GM10847 (cell line): ENCODE data around the gene KMT5B.

Experiments
- POLR2A ChIP-seq: IDR thresholded peaks from 2 replicates; pipeline ENCODE4 v1.6.1; 2011; ENCODE audit not compliant: insufficient read length; ENCODE audit errors: extremely low read depth

Gene KMT5B

DNA sequence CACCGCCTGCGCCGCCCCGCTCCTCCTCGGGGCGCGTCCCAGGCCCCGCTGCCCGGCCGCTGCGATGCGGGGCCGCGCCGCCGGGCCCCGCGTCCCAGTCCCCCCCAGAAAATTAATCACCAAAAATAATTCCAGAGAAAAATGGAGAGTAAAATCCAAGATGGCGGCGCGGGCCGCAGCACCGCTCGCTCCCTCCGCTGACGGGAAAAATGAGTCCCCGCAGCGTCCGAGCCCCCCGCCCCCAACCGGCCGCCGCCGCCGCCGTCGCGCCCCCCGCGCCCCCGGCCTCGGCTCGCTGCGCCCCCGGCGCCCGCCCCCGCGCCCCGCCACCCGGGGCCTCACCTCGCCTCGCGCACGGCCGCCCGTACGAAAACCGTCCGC, at the start of gene KMT5B:
TSS of gene KMT5B (minus strand) at position 162 of the 381 bp plus-strand sequence. CDS start 23,220 bp downstream, outside the sequence.
- no peak for TF ChIP-seq POLR2A

DNA sequence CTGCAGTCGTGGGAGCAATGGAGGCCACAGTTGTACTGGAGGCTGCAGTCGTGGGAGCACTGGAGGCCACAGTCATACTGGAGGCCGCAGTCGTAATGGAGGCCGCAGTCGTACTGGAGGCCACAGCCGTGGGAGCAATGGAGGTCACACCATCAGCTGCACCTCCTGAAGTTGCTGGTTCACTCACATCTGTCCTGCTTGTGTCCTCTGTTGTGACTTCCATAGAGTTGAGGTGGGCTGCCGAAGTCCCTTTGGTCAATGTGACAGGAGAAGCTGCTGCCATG, 49.4 kb upstream of the KMT5B start:
- TF ChIP-seq POLR2A: no peak

DNA sequence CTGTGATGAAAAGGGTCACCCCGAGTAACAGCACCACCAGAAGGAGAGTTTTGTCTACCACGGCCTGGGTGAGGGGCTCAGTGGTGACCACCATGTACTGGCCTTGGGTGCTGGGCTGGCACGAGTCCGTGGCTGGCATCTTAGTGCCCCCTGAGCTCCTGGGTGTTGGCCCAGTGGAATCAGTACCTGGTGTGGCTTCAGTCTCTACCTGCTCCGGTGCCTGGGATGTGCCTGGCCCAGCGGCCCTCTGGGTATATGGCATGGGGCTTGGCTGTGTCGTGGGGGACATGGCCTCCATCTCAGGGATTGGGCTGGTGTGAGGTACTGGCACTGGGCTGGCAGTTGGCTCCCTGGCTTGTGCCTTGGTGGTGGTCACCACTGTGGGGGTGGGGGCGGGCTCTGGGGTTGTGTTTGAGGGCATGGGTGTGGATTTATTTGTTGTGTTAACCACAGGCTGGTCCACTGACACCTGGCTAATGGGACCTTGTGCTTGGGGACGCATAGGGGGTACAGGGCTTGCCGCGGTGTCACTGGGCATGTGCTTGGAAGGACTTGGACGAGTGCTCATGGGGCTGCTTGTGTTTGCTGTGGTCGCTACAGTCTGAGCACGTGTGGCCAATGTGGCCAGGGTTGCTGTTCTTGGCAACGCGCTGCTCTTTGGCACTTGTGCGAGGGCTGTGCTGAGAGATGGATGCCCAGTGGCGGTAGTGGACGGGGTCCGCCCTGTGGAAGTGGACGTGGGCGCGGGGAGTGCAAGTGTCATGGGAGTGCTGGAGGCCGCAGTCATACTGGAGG, 48.9 kb upstream of the KMT5B start:
- no peak for TF ChIP-seq POLR2A

DNA sequence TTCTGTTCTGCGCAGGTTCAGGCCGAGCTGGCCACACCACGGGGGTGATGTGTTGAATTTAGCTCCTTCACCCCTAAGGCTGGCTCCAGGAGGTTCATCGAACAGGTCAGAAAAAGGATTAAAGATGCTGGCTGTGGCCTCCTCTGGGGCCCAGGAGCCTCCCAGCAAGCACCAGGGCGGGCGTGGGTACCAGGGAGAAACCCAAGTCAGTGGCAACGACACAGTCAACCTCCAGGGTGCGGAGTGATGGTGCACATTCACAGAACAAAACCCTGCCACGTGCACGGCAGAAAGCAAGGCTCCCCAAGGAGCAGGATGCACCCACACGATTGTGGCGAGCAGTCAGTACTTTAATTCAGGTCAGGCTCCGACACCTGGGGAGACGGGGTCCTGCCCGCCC, 47.9 kb upstream of the KMT5B start:
- no peak for TF ChIP-seq POLR2A

DNA sequence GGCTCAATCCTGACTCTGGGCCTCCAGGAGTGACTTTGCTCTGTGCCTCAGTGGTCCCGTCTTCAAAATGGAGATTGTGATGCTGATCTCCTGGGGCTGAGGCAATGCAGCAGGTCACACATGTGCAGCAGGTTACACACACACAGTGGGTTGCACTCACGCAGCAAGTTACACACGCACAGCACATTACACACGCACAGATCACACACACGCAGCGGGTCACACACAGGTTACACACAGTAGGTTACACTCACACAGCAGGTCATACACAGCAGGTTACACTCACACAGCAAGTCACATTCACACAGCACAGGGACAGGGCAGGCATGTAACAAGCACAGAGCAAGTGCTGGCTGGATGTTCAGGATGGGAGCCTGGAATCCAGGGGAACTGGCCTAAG, 47.4 kb upstream of the KMT5B start:
- TF ChIP-seq POLR2A: no peak

DNA sequence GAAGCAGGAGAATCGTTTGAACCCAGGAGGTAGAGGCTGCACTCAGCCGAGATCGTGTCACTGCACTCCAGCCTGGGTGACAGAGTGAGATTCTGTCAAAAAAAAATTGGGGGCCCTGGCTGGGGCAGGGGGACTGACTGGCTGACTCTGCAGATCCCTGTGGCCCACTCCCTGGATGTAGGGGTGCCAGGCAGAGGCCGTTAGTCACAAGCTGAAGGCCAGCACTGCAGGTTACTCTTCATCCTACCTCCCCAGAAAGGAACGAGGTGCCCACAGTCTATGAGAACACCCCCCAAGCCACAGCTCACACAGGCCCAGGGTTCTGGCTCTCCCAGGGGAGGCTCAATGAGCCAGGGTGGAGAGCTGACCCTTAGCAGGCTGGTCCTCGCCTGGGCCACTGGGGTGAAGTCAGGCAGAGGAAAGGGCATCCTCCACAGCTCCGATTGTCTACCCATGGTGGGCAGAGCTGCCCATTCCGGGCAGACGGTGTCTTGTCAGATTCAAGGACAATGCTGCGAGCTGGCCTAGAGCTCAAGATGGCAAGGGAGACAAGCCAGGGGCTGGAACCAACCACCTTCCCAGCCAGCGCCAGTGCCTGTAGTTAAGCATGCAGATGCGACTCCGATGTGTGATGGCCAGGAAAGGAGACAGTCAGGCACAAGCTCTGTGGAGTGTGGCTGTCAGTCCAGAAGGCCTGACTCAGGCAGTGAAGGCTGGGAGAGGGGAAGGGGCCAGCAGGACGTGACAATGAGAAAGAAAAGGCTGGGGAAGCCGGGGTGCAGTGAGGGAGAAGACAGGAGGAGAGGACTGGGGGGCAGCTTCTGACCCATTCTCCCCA, 46.2 kb upstream of the KMT5B start:
- no peak for TF ChIP-seq POLR2A

DNA sequence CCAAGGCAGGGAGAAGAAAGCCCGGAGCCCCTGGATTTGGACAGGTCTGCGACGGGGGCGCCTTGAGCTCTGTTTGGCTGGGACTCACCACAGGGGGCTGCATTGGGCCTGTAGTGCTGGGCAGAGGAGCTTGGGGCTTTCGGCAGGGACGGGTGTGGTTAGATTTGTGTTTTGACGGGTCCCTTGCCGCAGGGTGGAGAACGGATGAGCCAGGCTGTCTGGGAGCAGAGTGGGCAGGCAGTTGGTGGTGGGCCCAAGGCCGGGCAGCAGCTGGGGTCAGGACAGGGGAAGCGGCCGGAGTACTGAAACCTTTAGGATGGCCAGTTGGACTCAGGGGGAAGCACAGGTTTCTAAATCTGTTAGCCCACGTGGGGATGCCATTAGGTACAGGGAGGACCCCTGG, 45.3 kb upstream of the KMT5B start:
- TF ChIP-seq POLR2A: no peak

DNA sequence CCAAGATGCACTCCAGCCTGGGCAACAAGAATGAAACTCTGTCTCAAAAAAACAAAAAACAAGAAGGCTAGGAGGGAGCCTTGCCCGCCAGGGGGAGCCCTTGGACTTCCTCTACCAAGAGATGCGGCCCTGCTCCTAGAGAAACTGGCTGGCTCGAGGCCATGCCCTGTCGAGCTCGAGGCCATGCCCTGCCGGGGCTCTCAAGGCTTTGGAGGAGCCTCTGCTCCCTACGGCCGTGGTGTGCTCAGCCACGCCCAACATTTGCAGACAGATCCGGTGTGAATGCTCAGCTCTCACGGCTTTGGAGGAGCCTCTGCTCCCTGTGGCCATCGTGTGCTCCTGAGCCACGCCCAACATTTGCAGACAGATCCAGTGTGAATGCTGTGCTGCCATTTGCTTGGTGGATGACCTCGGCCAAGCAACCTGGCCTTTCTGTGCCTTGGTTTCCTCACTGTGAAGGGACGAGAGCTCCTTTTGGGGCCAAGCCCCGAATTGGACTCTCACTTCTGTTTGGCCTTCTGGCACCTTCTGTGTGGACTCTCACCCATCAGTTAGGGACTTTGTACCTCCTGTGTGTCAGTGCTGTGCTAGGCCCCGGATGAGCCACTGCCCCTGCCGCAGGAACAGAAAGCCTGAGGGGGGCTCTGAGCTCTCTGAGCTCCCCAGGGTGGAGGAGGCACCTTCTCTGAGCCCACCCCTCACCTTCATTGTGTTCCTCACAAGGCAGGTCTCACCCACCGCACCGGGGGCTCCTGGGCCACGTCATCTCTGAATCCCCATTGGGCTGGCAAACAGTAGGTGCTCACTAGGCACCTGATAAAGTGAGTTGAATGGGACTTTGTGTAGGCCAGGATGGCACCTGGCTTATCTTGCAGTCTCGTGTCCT, 44.6 kb upstream of the KMT5B start:
- TF ChIP-seq POLR2A: no peak

DNA sequence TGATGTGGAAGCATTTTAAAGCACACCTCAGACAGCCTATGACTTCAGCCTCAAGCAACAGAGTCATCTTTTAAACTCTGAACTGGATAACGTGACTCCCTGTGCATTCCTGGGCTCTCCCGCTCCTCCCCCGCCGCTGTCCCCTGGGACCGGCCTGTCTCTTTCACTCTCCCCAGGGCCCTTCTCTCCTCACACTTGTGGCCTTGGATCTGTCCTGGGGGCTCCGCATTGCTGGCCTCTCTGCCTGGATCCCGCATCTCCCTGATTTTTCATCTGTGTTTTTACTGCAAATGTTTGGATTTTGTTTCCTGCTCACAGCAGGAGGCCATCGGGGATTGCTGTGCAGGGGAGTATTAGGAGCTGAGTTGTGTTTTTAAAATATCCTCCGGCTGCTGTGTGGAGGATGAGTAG, 43.2 kb upstream of the KMT5B start:
- TF ChIP-seq POLR2A: no peak

DNA sequence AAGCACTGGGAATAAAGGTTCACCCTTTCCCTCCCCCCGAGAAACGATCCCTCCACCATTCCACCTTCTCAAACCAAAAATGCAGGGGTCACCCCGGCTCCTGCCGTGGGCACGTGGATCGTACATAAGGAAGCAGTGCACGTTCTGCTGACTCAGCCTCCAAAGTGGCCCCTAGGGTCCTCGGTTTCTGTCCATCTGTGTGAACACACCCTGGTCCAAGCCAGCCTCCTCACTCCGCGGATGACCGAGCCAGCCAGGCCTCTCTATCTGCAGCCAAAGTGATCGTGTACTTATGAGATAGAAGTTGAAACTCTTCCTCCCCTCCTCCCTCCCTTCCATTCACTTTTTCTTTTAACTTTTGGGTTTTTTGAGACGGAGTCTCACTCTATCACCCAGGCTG, 42.4 kb upstream of the KMT5B start:
- no peak for TF ChIP-seq POLR2A

DNA sequence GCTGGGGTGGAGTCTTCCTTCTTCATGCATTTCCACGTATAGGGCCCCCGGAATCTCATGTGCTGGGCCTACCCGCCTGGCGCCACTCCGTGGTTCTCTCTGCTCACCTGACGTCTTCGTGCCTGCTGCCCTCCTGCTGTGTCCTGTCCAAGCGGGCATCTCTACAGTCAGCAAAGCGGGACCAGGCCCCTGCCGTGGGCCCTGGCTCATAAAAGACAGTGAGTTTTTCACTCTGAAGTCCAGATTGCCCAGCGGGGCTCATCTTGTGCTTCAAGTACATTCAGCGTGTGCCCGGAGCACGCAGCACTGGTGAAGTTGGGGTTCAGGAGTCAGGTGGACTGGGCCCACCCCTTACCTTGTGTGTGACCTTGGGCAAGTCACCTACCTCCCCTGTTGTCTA, 41.3 kb upstream of the KMT5B start:
- TF ChIP-seq POLR2A: no peak

DNA sequence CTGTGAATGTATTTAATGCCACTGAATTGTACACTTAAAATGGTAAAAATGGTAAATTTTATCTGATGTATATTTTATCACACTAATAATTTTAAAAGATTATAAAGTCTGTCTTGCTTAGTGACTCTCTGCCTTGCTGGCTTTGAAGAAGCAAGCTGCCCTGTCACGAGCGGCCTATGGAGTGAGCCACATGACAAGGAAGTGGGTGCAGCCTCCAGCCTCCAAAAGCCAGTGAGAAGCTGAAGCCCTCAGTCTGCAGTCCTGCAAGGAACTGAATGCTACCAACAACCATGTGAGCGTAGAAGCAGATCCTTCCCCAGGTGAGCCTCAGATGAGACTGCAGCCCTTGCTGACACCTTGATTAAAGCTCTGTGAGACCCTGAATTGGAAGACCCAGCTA, 38.7 kb upstream of the KMT5B start:
- TF ChIP-seq POLR2A: no peak

DNA sequence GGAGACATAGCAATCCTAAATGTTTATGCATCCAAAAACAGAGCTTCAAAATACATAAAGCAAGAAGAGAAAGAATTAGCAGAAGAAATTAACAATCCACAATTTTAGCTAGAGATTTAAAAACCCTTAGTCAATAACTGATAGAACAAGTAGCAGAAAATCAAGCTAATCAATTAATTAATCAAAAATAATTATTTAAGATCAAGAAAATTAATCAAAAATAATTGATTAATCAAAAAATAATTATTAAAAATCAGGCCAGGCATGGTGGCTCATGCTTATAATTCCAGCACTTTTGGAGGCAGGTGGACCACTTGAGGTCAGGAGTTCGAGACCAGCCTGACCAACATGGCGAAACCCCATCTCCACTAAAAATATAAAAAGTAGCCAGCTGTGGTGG, 29.5 kb upstream of the KMT5B start:
- no peak for TF ChIP-seq POLR2A

DNA sequence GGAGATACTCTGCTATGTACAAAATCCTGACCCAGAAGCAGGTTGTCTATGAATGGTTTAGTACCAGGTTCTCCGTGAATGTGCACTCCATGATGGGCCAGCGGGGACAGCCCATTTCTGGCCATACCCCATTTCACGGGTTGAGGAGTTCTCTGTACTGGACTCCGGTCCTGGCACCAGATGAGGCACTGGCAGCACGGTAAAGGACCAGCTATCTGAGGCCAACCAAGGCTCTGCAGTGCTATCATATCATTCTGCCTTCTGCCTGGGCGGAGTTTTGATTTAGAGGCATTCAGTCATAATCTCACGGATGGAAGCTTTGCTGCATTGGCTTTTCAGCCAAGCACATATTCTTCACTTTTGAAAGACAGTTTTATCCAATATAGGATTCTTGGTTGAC, 18.5 kb upstream of the KMT5B start:
- no peak for TF ChIP-seq POLR2A

DNA sequence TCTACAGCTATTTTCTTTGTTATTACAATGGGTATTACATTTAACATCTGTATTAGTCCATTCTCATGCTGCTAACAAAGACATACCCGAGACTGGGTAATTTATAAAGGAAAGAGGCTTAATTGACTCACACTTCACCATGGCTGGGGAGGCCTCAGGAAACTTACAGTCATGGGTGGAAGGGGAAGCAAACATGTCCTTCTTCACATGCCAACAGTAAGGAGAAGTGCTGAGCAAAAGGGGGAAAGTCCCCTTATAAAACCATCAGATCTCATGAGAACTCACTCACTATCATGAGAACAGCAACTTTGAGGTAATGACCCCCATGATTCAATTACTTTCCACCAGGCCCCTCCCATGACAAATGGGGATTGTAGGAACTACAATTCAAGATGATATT, 16.5 kb upstream of the KMT5B start:
- no peak for TF ChIP-seq POLR2A

DNA sequence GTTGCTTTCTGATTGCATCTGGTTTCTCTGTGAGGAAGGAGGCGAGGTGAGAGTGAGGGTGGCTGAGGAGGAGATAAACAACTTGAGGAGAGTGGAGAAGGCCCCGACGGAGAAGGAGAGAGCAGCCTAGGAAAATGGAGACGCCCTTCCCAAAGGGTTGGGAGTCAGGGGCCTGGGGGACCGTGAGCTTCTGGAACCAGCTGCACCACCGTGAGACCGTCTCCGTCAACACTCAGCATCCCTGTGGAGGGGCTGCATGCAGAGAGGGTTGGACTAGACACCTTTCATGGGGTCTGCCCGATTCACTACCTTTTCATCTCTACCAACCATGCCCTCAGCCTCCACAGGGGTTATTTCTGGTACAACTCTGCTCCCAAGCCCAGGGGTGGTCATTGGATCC, 13.3 kb upstream of the KMT5B start:
- no peak for TF ChIP-seq POLR2A

DNA sequence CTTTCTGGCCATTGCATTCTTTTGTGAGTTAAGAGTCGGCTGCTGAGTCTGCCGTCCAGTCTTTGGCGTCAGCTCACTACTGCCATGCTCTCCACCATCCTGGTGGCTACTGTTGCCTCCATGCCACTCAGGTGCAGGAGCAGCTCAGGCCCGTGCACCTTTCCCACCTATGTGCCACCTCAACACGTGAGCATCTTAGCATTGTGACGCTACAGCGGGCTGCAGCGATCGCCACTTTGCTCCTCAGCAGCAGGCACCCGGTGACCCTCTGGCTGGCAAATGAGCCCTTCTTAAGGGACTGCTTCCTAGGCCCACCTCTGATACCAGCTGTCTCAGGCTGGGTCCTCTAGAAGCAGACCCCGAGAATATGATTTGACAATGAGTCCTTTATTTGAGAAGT, 11.5 kb upstream of the KMT5B start:
- no peak for TF ChIP-seq POLR2A
